Stimulated activated CD8-positive, alpha-beta memory T cell treated with anti-CD3 and anti-CD28 coated beads, Interleukin-7, amount 100 ng/mL, for 48 hours (primary cell): ENCODE data around the gene ITM2C.
A peak's percentile ranks its signal among the peaks of the same experiment; 100 is the strongest.

Source experiments
- DNase-seq, 2 donors: peaks; one replicate each; pipeline ENCODE4 v3.0.0-alpha.2; 2020; ENCODE audit warnings: low read depth in 1 of 2; ENCODE audit errors: extremely low read depth in 1 of 2

The ITM2C gene

GRCh38 chr2:230905448-230906421, 41.0 kb downstream of the ITM2C start:
- DNase-seq, result peak; percentile 69 to 92

GRCh38 chr2:230906471-230907230, 41.9 kb downstream of the ITM2C start:
- DNase-seq, result no peak

GRCh38 chr2:230907361-230908091, 42.8 kb downstream of the ITM2C start:
- no peak for DNase-seq

- DNase-seq, result no peak
These were observed 43.4 kb downstream of the ITM2C start for GRCh38 chr2:230908092-230908594.

- peak in 1 of 2 donors; percentile 80 for DNase-seq
These were observed 44.0 kb downstream of the ITM2C start for GRCh38 chr2:230908595-230909191.

GRCh38 chr2:230909841-230910545, 45.3 kb downstream of the ITM2C start:
- DNase-seq, result no peak

- DNase-seq, result no peak
These were observed 45.9 kb downstream of the ITM2C start for GRCh38 chr2:230910546-230911177.

GRCh38 chr2:230912046-230912445, 47.3 kb downstream of the ITM2C start:
- DNase-seq, result no peak

- no peak for DNase-seq
These were observed 48.0 kb downstream of the ITM2C start for GRCh38 chr2:230912724-230913123.

- no peak for DNase-seq
These were observed 48.8 kb downstream of the ITM2C start for GRCh38 chr2:230913406-230914143.

- DNase-seq, result no peak
These were observed 50.1 kb downstream of the ITM2C start for GRCh38 chr2:230914886-230915285.

GRCh38 chr2:230915319-230915718, 50.6 kb downstream of the ITM2C start:
- no peak for DNase-seq

- no peak for DNase-seq
These were observed 51.5 kb downstream of the ITM2C start for GRCh38 chr2:230916218-230916617.

GRCh38 chr2:230919240-230919639, 54.5 kb downstream of the ITM2C start:
- no peak for DNase-seq

GRCh38 chr2:230919681-230920080, 54.9 kb downstream of the ITM2C start:
- DNase-seq, result no peak

GRCh38 chr2:230920167-230920566, 55.4 kb downstream of the ITM2C start:
- DNase-seq, result no peak

- DNase-seq, result no peak
These were observed 57.3 kb downstream of the ITM2C start for GRCh38 chr2:230921806-230922595.
